HFF-Myc (cell line): Measurements from ENCODE around the gene LEMD1.

Experiments
- DNase-seq: peaks from one replicate; pipeline ENCODE4 v3.0.0-alpha.2; 2011; ENCODE audit warnings: low read depth; ENCODE audit errors: extremely low read depth
- H3K4me3 ChIP-seq: replicated peaks from 2 replicates; pipeline ENCODE4 v1.5.1; 2011; ENCODE audit warnings: low read depth, mild to moderate bottlenecking, control low read depth, low read length
- CTCF ChIP-seq: IDR thresholded peaks from 2 replicates; pipeline ENCODE4 v1.5.1; 2012; ENCODE audit warnings: mild to moderate bottlenecking, low read depth, low read length, control low read depth; ENCODE audit errors: missing control alignments

Gene LEMD1

GRCh38 chr1:205446828-205447227 is 25.0 kb upstream of the LEMD1 start:
- DNase-seq, result no peak
- no peak for TF ChIP-seq CTCF
- no peak overlapping the region for H3K4me3 ChIP-seq

GRCh38 chr1:205445646-205445935 is 23.7 kb upstream of the LEMD1 start:
- TF ChIP-seq CTCF, result no peak
- DNase-seq, result no peak
- H3K4me3 ChIP-seq, result no peak overlapping the region

- DNase-seq, result no peak
- H3K4me3 ChIP-seq, result no peak overlapping the region
- no peak for TF ChIP-seq CTCF
These were observed 23.2 kb upstream of the LEMD1 start for GRCh38 chr1:205444931-205445645.

GRCh38 chr1:205444300-205444930 is 22.6 kb upstream of the LEMD1 start:
- H3K4me3 ChIP-seq, result no peak overlapping the region
- no peak for TF ChIP-seq CTCF
- DNase-seq, result no peak

GRCh38 chr1:205443585-205444299 is 21.9 kb upstream of the LEMD1 start:
- H3K4me3 ChIP-seq, result no peak overlapping the region

More at GRCh38 chr1:205443585-205444299, 21.9 kb upstream of the LEMD1 start:
- no peak for DNase-seq
- no peak for TF ChIP-seq CTCF
